PC-3 (cell line): ENCODE results near the gene EBP.

Source experiments
- EZH2 ChIP-seq: fragments of 300-600 bp; sonication (generic); IDR thresholded peaks from one replicate; pipeline ENCODE4 v1.6.1; 2017; ENCODE audit warnings: antibody characterized with exemption, mild to moderate bottlenecking, low read length; ENCODE audit not compliant: unreplicated experiment
- EZH2phosphoT487 ChIP-seq: fragments of 300-600 bp; sonication (generic); IDR thresholded peaks from 2 replicates; pipeline ENCODE4 v1.6.1; 2018; ENCODE audit warnings: mild to moderate bottlenecking, antibody characterized with exemption, low read length, borderline replicate concordance
- TF ChIP-seq, protein P1 (sequence below): fragments of 300-600 bp; sonication (generic); conservative IDR thresholded peaks from 2 replicates; pipeline ENCODE4 v1.5.1; 2017; ENCODE audit warnings: antibody characterized with exemption, low read depth, mild to moderate bottlenecking, low read length

DNA sequence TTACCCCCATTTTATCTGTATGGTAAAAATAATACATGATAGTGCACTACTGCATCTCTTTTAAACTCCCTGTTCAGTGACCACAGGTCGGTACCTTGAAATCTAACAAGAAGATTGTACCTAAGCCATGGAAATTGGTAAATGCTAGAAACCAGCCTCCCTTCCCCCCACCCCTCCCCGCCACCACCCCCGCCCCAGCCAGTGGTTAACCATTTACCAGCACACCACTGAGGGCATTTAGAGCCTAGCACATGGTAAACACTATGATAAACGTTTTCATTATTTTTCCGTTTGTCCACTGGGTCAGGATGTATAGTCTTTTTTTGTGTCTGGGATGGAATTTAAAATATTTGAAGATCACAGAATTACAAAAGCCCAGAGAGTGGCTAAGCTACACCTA lies 46.3 kb upstream of the EBP start:
- TF ChIP-seq, protein P1, sequence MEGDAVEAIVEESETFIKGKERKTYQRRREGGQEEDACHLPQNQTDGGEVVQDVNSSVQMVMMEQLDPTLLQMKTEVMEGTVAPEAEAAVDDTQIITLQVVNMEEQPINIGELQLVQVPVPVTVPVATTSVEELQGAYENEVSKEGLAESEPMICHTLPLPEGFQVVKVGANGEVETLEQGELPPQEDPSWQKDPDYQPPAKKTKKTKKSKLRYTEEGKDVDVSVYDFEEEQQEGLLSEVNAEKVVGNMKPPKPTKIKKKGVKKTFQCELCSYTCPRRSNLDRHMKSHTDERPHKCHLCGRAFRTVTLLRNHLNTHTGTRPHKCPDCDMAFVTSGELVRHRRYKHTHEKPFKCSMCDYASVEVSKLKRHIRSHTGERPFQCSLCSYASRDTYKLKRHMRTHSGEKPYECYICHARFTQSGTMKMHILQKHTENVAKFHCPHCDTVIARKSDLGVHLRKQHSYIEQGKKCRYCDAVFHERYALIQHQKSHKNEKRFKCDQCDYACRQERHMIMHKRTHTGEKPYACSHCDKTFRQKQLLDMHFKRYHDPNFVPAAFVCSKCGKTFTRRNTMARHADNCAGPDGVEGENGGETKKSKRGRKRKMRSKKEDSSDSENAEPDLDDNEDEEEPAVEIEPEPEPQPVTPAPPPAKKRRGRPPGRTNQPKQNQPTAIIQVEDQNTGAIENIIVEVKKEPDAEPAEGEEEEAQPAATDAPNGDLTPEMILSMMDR, result no peak
- TF ChIP-seq EZH2, result no peak
- no peak for TF ChIP-seq EZH2phosphoT487
